Tibial artery (tissue), 4 donors: Measurements from ENCODE around the gene SLC6A17.

Source experiments
- DNase-seq, 2 donors: peaks; one replicate each; pipeline ENCODE4 v3.0.0-alpha.2; 2019
- H3K27ac ChIP-seq, 2 donors: fragments of 200-600 bp; sonication (generic) in 1 of 2; 1 replicate in 1 of 2; 2 replicates in 1 of 2; pipeline ENCODE4 v1.5.1; 2018 to 2019; ENCODE audit warnings: mild to moderate bottlenecking in 1 of 2
- H3K27me3 ChIP-seq, 2 donors: fragments of 200-600 bp; sonication (generic) in 1 of 2; one replicate each; pipeline versions ENCODE4 v1.5.1 to v1.6.0; 2016 to 2019
- H3K36me3 ChIP-seq, 3 donors: fragments of 200-600 bp; sonication (generic) in 2 of 3; one replicate each; pipeline ENCODE4 v1.5.1; 2016 to 2019; ENCODE audit warnings: mild to moderate bottlenecking in 2 of 3
- H3K4me1 ChIP-seq, 4 donors: fragments of 200-600 bp; sonication (generic) in 2 of 4; 1 replicate in 3 of 4; 2 replicates in 1 of 4; pipeline ENCODE4 v1.5.1; 2016 to 2019
- H3K4me3 ChIP-seq, 2 donors: fragments of 200-600 bp; sonication (generic) in 1 of 2; 1 replicate in 1 of 2; 2 replicates in 1 of 2; pipeline ENCODE4 v1.5.1; 2018 to 2019; ENCODE audit warnings: mild to moderate bottlenecking in 2 of 2
- H3K9me3 ChIP-seq, 3 donors: fragments of 200-600 bp; sonication (generic) in 1 of 3; one replicate each; pipeline ENCODE4 v1.5.1; 2016 to 2019
- intact Hi-C: fragments of 100-400 bp; cut with DNase I; formaldehyde crosslinking; loops from one replicate; pipeline ENCODE4 v1.15.0; 2023; ENCODE audit warnings: low total_unique reads
- TF ChIP-seq, protein P1 (sequence below), 2 experiments: fragments of 200-600 bp in 1 of 2; fragments of 450-650 bp in 1 of 2; IDR thresholded peaks; one replicate each; pipeline ENCODE4 v1.5.1; 2017 to 2019; ENCODE audit warnings: antibody characterized with exemption in 2 of 2, mild to moderate bottlenecking in 1 of 2, moderate library complexity in 1 of 2

The SLC6A17 gene

DNA sequence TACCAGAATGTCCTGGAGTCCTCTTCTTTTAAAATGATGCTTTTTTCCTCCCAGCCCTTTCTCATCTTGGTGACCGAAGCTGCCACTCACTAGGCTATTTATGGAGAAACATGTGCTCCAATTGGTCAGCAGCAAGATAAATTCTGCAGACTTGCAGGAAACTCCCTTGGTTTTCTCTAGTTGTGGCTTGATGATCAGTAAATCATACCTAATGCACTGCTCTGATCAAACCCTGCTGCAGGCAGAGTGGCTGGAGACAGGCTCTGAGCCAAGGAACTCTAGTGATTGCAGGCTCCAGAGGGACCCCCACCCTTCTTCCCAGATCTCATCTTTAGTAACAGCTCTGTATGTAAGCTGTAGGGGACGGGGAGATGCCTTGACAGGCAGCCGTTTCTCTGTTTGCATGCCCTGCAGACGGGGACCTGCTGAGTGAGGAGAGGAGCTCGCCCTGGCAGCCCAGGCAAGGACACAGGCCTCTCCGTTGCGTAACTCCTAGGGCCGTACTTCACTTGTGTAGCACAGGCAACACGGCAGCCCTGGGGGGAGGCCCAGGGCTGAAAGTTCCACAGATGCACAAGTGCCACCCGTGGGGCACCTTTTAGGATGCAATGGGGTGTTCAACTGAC lies 14.5 kb downstream of the SLC6A17 start:
- DNase-seq, result no peak
- H3K4me1 ChIP-seq, result no peaks in the 10 kb centered on the region
- intact Hi-C loops, result no loop called here
- no peaks in the 10 kb centered on the region for H3K36me3 ChIP-seq
- H3K9me3 ChIP-seq, result peaks cover 0 to 3% (median 0%) of the 10 kb centered on the region in 3 donors
- no peak overlapping the region for H3K4me3 ChIP-seq
- no peaks in the 10 kb centered on the region for H3K27me3 ChIP-seq
- no peak overlapping the region for H3K27ac ChIP-seq
- TF ChIP-seq, protein P1, sequence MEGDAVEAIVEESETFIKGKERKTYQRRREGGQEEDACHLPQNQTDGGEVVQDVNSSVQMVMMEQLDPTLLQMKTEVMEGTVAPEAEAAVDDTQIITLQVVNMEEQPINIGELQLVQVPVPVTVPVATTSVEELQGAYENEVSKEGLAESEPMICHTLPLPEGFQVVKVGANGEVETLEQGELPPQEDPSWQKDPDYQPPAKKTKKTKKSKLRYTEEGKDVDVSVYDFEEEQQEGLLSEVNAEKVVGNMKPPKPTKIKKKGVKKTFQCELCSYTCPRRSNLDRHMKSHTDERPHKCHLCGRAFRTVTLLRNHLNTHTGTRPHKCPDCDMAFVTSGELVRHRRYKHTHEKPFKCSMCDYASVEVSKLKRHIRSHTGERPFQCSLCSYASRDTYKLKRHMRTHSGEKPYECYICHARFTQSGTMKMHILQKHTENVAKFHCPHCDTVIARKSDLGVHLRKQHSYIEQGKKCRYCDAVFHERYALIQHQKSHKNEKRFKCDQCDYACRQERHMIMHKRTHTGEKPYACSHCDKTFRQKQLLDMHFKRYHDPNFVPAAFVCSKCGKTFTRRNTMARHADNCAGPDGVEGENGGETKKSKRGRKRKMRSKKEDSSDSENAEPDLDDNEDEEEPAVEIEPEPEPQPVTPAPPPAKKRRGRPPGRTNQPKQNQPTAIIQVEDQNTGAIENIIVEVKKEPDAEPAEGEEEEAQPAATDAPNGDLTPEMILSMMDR (IDR thresholded peaks at IDR 0.05), result no peak

DNA sequence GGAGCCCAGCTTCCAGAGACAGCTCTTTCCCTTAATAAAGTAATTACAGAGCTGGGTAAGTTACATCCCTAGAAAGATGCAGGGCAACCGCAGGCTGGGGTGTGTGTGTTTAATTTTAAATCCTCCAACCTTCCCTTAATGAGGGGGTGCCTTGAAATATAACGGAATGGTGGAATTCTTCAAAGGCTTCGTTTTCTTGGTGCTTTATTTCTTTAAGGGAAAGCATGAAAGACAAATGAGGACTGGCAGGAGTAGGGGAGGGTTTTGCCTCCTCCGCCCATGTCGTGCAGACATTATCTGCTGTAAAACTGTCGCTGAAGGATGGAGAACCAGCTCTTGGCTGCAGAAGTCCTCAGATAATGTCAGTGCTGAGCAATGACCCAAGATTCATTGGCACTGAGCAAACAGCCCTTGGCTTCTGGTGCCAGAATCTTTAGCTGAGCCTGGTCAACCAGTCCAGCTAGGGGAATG lies 15.5 kb downstream of the SLC6A17 start:
- H3K4me1 ChIP-seq, result no peaks in the 10 kb centered on the region
- no peak overlapping the region for H3K27ac ChIP-seq
- no peak for DNase-seq
- H3K9me3 ChIP-seq, result peaks cover 0 to 3% (median 0%) of the 10 kb centered on the region in 3 donors
- H3K36me3 ChIP-seq, result no peaks in the 10 kb centered on the region
- no peaks in the 10 kb centered on the region for H3K27me3 ChIP-seq
- H3K4me3 ChIP-seq, result no peak overlapping the region
- intact Hi-C loops, result no loop called here
- TF ChIP-seq, protein P1 (IDR thresholded peaks at IDR 0.05), result no peak

- TF ChIP-seq, protein P1 (IDR thresholded peaks at IDR 0.05), result no peak
- Histone ChIP-seq H3K27me3 (no peaks in the 10 kb centered on the region), H3K36me3 (no peaks in the 10 kb centered on the region), H3K4me1 (no peaks in the 10 kb centered on the region), H3K27ac (no peak overlapping the region), H3K9me3 (no peaks in the 10 kb centered on the region), H3K4me3 (no peak overlapping the region)
- intact Hi-C loops, result no loop called here
- no peak for DNase-seq
Observed at GRCh38 chr1:110166861-110167260, 16.6 kb downstream of the SLC6A17 start.

GRCh38 chr1:110170766-110171733 lies 20.8 kb downstream of the SLC6A17 start:
- H3K4me1 ChIP-seq, result peaks cover 0 to 2% (median 0%) of the 10 kb centered on the region in 4 donors
- H3K36me3 ChIP-seq, result no peaks in the 10 kb centered on the region
- no peak overlapping the region for H3K4me3 ChIP-seq
- no peak for DNase-seq
- no peaks in the 10 kb centered on the region for H3K9me3 ChIP-seq
- H3K27ac ChIP-seq, result no peak overlapping the region
- H3K27me3 ChIP-seq, result no peaks in the 10 kb centered on the region
- intact Hi-C loops, result no loop called here
- TF ChIP-seq, protein P1 (IDR thresholded peaks at IDR 0.05), result no peak

DNA sequence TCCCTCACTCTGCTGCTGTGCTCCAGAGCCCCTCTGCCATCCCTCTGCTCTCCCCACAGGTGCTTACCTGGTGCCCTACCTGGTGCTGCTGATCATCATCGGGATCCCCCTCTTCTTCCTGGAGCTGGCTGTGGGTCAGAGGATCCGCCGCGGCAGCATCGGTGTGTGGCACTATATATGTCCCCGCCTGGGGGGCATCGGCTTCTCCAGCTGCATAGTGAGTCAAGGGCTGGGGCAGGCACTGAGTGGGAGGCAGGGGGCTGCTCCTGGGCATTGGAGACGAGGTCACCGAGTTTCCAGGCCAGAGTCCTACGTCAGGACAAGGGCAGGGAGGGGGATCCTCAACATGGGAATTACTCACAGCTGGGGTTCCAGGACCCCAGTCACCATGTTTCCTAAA lies 21.7 kb downstream of the SLC6A17 start:
- TF ChIP-seq, protein P1 (IDR thresholded peaks at IDR 0.05), result no peak
- Histone ChIP-seq H3K4me1 (peaks cover 0 to 7% (median 0%) of the 10 kb centered on the region in 4 donors), H3K9me3 (no peaks in the 10 kb centered on the region), H3K36me3 (no peaks in the 10 kb centered on the region), H3K27me3 (no peaks in the 10 kb centered on the region), H3K27ac (no peak overlapping the region), H3K4me3 (no peak overlapping the region)
- intact Hi-C loops, result no loop called here
- DNase-seq, result no peak
